ENCODE measurements around the gene HADHB. TPM values are rescaled to one million over a fixed set of nuclear protein-coding genes. Genes with fewer than 3 reads are reported as not detected.
"Not testable (repeated sequence)": the region's sequence is repeated elsewhere in the genome, so short reads cannot be mapped to it uniquely, and the experiment has no call there.

Gene HADHB
- total RNA-seq, 6 donors from 2014 or later = 67.1 to 124 (median 91.2) TPM

GRCh38 chr2:26249625-26250024 is 4.9 kb downstream of the HADHB start:
- no peak overlapping the region for H3K4me3 ChIP-seq
- DNase-seq (no peak), ATAC-seq (ENCODE audit: low FRiP score in 2 of 2) (no peak)
- WGBS, 2 donors = 85 to 95% methylated on average over 2 of the region's 2 CpGs
- H3K27ac ChIP-seq = no peak overlapping the region
- no peaks in the 10 kb centered on the region for H3K27me3 ChIP-seq
- no peak for TF ChIP-seq EP300 (IDR thresholded peaks at IDR 0.05)
- TF ChIP-seq POLR2AphosphoS5 (IDR thresholded peaks at IDR 0.05) = no peak
- no peak for TF ChIP-seq POLR2A (IDR thresholded peaks at IDR 0.05)
- TF ChIP-seq, protein P1, sequence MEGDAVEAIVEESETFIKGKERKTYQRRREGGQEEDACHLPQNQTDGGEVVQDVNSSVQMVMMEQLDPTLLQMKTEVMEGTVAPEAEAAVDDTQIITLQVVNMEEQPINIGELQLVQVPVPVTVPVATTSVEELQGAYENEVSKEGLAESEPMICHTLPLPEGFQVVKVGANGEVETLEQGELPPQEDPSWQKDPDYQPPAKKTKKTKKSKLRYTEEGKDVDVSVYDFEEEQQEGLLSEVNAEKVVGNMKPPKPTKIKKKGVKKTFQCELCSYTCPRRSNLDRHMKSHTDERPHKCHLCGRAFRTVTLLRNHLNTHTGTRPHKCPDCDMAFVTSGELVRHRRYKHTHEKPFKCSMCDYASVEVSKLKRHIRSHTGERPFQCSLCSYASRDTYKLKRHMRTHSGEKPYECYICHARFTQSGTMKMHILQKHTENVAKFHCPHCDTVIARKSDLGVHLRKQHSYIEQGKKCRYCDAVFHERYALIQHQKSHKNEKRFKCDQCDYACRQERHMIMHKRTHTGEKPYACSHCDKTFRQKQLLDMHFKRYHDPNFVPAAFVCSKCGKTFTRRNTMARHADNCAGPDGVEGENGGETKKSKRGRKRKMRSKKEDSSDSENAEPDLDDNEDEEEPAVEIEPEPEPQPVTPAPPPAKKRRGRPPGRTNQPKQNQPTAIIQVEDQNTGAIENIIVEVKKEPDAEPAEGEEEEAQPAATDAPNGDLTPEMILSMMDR (IDR thresholded peaks at IDR 0.05) = no peak
- peaks cover 18 to 30% (median 19%) of the 10 kb centered on the region in 4 donors for H3K4me1 ChIP-seq
- H3K36me3 ChIP-seq = no peaks in the 10 kb centered on the region
- H3K9me3 ChIP-seq = no peaks in the 10 kb centered on the region

GRCh38 chr2:26251893-26252292 is 7.2 kb downstream of the HADHB start:
- DNase-seq (no peak), ATAC-seq (ENCODE audit: low FRiP score in 2 of 2) (no peak)
- no peaks in the 10 kb centered on the region for H3K27me3 ChIP-seq
- TF ChIP-seq POLR2AphosphoS5 (IDR thresholded peaks at IDR 0.05) (no peak), POLR2A (IDR thresholded peaks at IDR 0.05) (no peak), EP300 (IDR thresholded peaks at IDR 0.05) (no peak)
- TF ChIP-seq, protein P1 (IDR thresholded peaks at IDR 0.05) = no peak
- WGBS, 2 donors = 70 to 83% methylated on average over 3 of the region's 3 CpGs
- H3K4me3 ChIP-seq = no peak overlapping the region
- no peaks in the 10 kb centered on the region for H3K9me3 ChIP-seq
- peaks cover 0 to 15% (median 0%) of the 10 kb centered on the region in 4 donors for H3K36me3 ChIP-seq
- no peak overlapping the region for H3K27ac ChIP-seq
- peaks cover 3 to 19% (median 6%) of the 10 kb centered on the region in 4 donors for H3K4me1 ChIP-seq

GRCh38 chr2:26255759-26256384 is 11.1 kb downstream of the HADHB start:
- H3K27ac ChIP-seq = no peak overlapping the region
- TF ChIP-seq, protein P1 (IDR thresholded peaks at IDR 0.05) = no peak
- TF ChIP-seq POLR2A (IDR thresholded peaks at IDR 0.05) = no peak
- TF ChIP-seq EP300 (IDR thresholded peaks at IDR 0.05) = no peak
- TF ChIP-seq POLR2AphosphoS5 (IDR thresholded peaks at IDR 0.05) = no peak
- no peaks in the 10 kb centered on the region for H3K9me3 ChIP-seq
- H3K4me3 ChIP-seq = no peak overlapping the region
- H3K27me3 ChIP-seq = no peaks in the 10 kb centered on the region
- H3K4me1 ChIP-seq = peaks cover 0 to 9% (median 2%) of the 10 kb centered on the region in 4 donors
- WGBS, 2 donors = 55 to 58% methylated on average over 3 of the region's 3 CpGs
- ATAC-seq (ENCODE audit: low FRiP score in 2 of 2) = peak in 1 of 2 donors; percentile 45
- H3K36me3 ChIP-seq = peaks cover 8 to 46% (median 22%) of the 10 kb centered on the region in 4 donors
- DNase-seq = no peak

- H3K4me3 ChIP-seq; H3K27me3 ChIP-seq; H3K9me3 ChIP-seq; ATAC-seq (ENCODE audit: low FRiP score in 2 of 2); H3K27ac ChIP-seq; DNase-seq; H3K4me1 ChIP-seq: not testable (repeated sequence)
- H3K36me3 ChIP-seq = peaks cover 13 to 58% (median 25%) of the 10 kb centered on the region in 4 donors
- WGBS, 2 donors = 84 to 89% methylated on average over 8 of the region's 8 CpGs
These were observed 14.1 kb downstream of the HADHB start for GRCh38 chr2:26258836-26259235.

GRCh38 chr2:26268213-26268612 is 23.5 kb downstream of the HADHB start:
- Histone ChIP-seq H3K4me1 (peaks cover 5 to 26% (median 13%) of the 10 kb centered on the region in 4 donors), H3K9me3 (no peaks in the 10 kb centered on the region), H3K4me3 (no peak overlapping the region), H3K36me3 (peaks cover 0 to 32% (median 5%) of the 10 kb centered on the region in 4 donors), H3K27ac (peak overlapping the region in 1 of 4 donors; percentile 53), H3K27me3 (no peaks in the 10 kb centered on the region)
- no peak for ATAC-seq (ENCODE audit: low FRiP score in 2 of 2)
- no peak for TF ChIP-seq EP300 (IDR thresholded peaks at IDR 0.05)
- no peak for TF ChIP-seq POLR2AphosphoS5 (IDR thresholded peaks at IDR 0.05)
- no peak for TF ChIP-seq POLR2A (IDR thresholded peaks at IDR 0.05)
- TF ChIP-seq, protein P1 (IDR thresholded peaks at IDR 0.05) = no peak
- WGBS, 2 donors = 79 to 82% methylated on average over 4 of the region's 4 CpGs
- DNase-seq = no peak

GRCh38 chr2:26268670-26269385 is 24.1 kb downstream of the HADHB start:
- peaks cover 10 to 30% (median 19%) of the 10 kb centered on the region in 4 donors for H3K4me1 ChIP-seq
- H3K27ac ChIP-seq = peak overlapping the region; percentile 9 to 53 (median 51)

More at GRCh38 chr2:26268670-26269385, 24.1 kb downstream of the HADHB start:
- H3K9me3 ChIP-seq, DNase-seq, H3K27me3 ChIP-seq, H3K4me3 ChIP-seq: not testable (repeated sequence)
- peaks cover 0 to 26% (median 2%) of the 10 kb centered on the region in 4 donors for H3K36me3 ChIP-seq
- ATAC-seq (ENCODE audit: low FRiP score in 2 of 2) = peak in 1 of 2 donors; percentile 49
- WGBS, 2 donors = 84 to 87% methylated on average over 12 of the region's 12 CpGs
